ENCODE measurements around the gene KLF13. TPM values are rescaled to one million over a fixed set of nuclear protein-coding genes. Genes with fewer than 3 reads are reported as not detected.

Gene KLF13
- total and polyA plus RNA-seq, 11 donors: 22.4 to 74.0 (median 56.4) TPM

DNA sequence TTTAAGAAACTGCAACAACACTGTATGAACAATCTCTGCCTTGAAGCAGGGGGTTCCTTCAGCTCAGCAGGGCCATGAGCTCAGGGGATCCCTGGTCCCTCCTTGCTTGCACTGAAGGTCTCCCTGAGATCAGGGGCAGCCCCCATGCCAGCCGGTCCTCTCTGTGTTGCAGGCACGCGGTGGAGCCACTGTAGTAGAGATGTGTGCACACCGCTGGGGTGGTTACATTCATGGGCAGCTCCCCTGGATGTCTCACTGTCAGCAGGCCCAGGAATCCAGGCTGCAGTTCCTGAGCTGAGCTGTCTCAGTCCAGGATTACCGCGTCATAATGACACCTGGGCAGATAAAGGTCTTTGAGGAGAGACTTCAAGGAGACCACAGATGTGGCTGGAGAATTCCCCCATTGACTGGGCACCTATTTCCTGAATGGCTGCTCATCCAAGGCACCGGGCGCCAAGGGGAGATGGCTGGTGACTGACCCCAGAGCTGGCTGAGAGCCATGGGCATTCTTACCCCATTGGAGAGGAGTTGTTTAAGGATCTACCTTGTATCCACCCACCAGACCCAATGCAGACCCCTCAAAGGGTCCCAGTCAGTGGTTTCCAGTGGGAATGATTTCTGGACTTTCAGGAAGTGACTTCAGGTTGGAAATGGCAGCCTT is 10.4 kb upstream of the KLF13 start:
- 68 to 88% (median 85%) methylated on average over 7 to 8 of the region's 8 CpGs for WGBS, 4 donors
- Histone ChIP-seq H3K27me3 (no peaks in the 10 kb centered on the region), H3K9me3 (peaks cover 0 to 15% (median 9%) of the 10 kb centered on the region in 12 donors), H3K4me3 (no peak overlapping the region), H3K4me1 (peaks cover 0 to 23% (median 0%) of the 10 kb centered on the region in 12 donors), H3K36me3 (no peaks in the 10 kb centered on the region), H3K27ac (no peak overlapping the region)
- DNase-seq (no peak), ATAC-seq (no peak)
- TF ChIP-seq POLR2A (IDR thresholded peaks at IDR 0.05): no peak
- no peak for TF ChIP-seq CTCF (IDR thresholded peaks at IDR 0.05)
- intact Hi-C loops (cut with DNase I): loop anchor here in 1 of 10 donors (5.0 kb wide), 1 partner anchor 114 kb away; no protein-coding TSS in a partner anchor

DNA sequence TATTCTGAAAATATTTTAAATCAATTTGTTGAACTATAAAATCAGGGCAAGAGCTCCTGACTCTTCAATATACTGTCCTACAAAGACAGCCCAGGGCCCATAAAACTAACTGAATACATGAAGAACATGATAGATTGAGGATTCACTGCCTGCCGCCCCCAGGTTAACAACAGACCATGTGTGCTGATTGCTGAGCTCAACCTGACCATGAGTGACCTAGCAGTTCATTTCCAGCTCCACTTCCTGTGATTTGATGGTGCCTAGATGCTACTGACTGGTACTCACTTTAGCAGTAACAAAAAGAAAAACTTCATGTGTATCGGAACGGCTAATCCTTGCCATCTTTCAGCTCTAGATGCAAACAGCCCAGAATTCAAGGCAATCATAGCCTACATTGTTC is 9.6 kb upstream of the KLF13 start:
- H3K27me3 ChIP-seq: no peaks in the 10 kb centered on the region
- no peak for TF ChIP-seq CTCF (IDR thresholded peaks at IDR 0.05)
- TF ChIP-seq POLR2A (IDR thresholded peaks at IDR 0.05): no peak
- H3K4me3 ChIP-seq: no peak overlapping the region
- ATAC-seq: no peak
- intact Hi-C loops (cut with DNase I): loop anchor here in 1 of 10 donors (5.0 kb wide), 1 partner anchor 115 kb away; no protein-coding TSS in a partner anchor
- H3K27ac ChIP-seq: no peak overlapping the region
- H3K9me3 ChIP-seq: peaks cover 0 to 17% (median 11%) of the 10 kb centered on the region in 12 donors
- DNase-seq: no peak
- H3K4me1 ChIP-seq: peaks cover 0 to 23% (median 0%) of the 10 kb centered on the region in 12 donors
- no peaks in the 10 kb centered on the region for H3K36me3 ChIP-seq
- WGBS, 4 donors: 88 to 97% (median 95%) methylated on average over 3 of the region's 3 CpGs

GRCh38 chr15:31317421-31318327 is 9.0 kb upstream of the KLF13 start:
- Histone ChIP-seq H3K36me3 (no peaks in the 10 kb centered on the region), H3K9me3 (peaks cover 0 to 17% (median 11%) of the 10 kb centered on the region in 12 donors), H3K27me3 (no peaks in the 10 kb centered on the region), H3K4me3 (no peak overlapping the region), H3K4me1 (peaks cover 0 to 23% (median 0%) of the 10 kb centered on the region in 12 donors), H3K27ac (no peak overlapping the region)
- intact Hi-C loops (cut with DNase I): loop anchor here in 1 of 10 donors (5.0 kb wide), 1 partner anchor 115 kb away; no protein-coding TSS in a partner anchor
- ATAC-seq (no peak), DNase-seq (no peak)
- TF ChIP-seq POLR2A (IDR thresholded peaks at IDR 0.05) (no peak), CTCF (IDR thresholded peaks at IDR 0.05) (no peak)
- 85 to 90% (median 89%) methylated on average over 21 of the region's 21 CpGs for WGBS, 4 donors

- H3K9me3 ChIP-seq: peaks cover 0 to 12% (median 7%) of the 10 kb centered on the region in 12 donors
- no peak for TF ChIP-seq POLR2A (IDR thresholded peaks at IDR 0.05)
- TF ChIP-seq CTCF (IDR thresholded peaks at IDR 0.05): no peak
- H3K27ac ChIP-seq: no peak overlapping the region
- ATAC-seq (no peak), DNase-seq (no peak)
- H3K36me3 ChIP-seq: no peaks in the 10 kb centered on the region
- H3K4me1 ChIP-seq: peaks cover 0 to 28% (median 0%) of the 10 kb centered on the region in 12 donors
- no peak overlapping the region for H3K4me3 ChIP-seq
- H3K27me3 ChIP-seq: no peaks in the 10 kb centered on the region
- WGBS, 4 donors: 96 to 100% (median 99%) methylated on average over 3 to 4 of the region's 4 CpGs
- intact Hi-C loops (cut with DNase I): loop anchor here in 1 of 10 donors (5.0 kb wide), 1 partner anchor 116 kb away; no protein-coding TSS in a partner anchor
Measured at GRCh38 chr15:31318429-31318828, 8.2 kb upstream of the KLF13 start.
